Measurements from ENCODE around the gene ADAMTS13. TPM values are rescaled to one million over a fixed set of nuclear protein-coding genes. Genes with fewer than 3 reads are reported as not detected.
A peak's percentile ranks its signal among the peaks of the same experiment; 100 is the strongest.

Gene ADAMTS13
- total RNA-seq, 1 experiment from 2014 or later, result 12.0 TPM

DNA sequence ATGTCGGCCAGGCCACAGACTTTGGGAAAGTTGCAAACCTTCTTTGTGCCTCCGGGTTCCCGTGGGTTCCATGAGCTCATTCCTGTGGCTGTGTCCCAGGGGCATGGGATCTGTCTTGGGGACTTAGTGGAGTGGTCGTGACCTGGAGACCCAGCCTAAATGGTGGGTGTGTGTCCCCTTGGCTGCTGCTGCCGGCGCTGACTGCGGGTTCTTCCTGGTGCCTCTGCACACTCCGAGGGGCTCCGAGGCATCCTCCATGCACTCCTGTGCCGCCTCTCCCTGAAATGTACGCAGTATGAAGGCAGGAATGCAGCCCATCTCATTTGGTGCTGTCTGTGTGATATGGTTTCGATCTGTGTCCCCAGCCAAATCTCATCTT lies 77.7 kb downstream of the ADAMTS13 start (continued):
- TF ChIP-seq, protein P1, sequence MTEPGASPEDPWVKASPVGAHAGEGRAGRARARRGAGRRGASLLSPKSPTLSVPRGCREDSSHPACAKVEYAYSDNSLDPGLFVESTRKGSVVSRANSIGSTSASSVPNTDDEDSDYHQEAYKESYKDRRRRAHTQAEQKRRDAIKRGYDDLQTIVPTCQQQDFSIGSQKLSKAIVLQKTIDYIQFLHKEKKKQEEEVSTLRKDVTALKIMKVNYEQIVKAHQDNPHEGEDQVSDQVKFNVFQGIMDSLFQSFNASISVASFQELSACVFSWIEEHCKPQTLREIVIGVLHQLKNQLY (CRISPR knock-in tag; IDR thresholded peaks at IDR 0.05), result no peak

DNA sequence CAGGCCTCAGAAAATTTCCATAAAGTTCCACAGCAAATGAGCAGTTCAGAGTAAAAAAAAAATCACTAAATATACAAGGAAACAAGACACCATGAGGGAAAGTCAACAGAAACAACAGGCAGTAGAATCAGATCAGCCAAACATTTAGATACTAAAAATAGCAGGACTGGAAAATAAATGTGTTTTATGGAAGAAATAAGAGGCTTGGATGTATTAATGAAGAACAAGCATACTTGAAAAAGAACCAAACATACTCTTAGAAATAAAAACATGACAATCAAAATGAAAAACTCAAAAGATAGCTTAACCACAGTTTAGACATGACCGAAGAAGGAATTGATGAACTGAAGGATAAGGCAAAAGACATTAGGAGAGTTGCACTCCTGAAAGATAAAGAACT lies 79.9 kb downstream of the ADAMTS13 start:
- no peak overlapping the region for H3K27ac Mint-ChIP-seq
- H3K27me3 Mint-ChIP-seq (ENCODE audit: low read depth), result peaks cover 7% of the 10 kb centered on the region
- no peak overlapping the region for H3K4me3 Mint-ChIP-seq
- no peaks in the 10 kb centered on the region for H3K4me1 Mint-ChIP-seq
- DNase-seq (ENCODE audit: low spot score) (no peak), ATAC-seq (no peak)
- TF ChIP-seq, protein P2, sequence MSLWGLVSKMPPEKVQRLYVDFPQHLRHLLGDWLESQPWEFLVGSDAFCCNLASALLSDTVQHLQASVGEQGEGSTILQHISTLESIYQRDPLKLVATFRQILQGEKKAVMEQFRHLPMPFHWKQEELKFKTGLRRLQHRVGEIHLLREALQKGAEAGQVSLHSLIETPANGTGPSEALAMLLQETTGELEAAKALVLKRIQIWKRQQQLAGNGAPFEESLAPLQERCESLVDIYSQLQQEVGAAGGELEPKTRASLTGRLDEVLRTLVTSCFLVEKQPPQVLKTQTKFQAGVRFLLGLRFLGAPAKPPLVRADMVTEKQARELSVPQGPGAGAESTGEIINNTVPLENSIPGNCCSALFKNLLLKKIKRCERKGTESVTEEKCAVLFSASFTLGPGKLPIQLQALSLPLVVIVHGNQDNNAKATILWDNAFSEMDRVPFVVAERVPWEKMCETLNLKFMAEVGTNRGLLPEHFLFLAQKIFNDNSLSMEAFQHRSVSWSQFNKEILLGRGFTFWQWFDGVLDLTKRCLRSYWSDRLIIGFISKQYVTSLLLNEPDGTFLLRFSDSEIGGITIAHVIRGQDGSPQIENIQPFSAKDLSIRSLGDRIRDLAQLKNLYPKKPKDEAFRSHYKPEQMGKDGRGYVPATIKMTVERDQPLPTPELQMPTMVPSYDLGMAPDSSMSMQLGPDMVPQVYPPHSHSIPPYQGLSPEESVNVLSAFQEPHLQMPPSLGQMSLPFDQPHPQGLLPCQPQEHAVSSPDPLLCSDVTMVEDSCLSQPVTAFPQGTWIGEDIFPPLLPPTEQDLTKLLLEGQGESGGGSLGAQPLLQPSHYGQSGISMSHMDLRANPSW (CRISPR knock-in tag; conservative IDR thresholded peaks at IDR 0.05; ENCODE audit: low read depth), result no peak
- no peak for TF ChIP-seq ZNF317 (CRISPR knock-in tag; IDR thresholded peaks at IDR 0.05; ENCODE audit: borderline replicate concordance, low read depth)
- TF ChIP-seq, protein P3, sequence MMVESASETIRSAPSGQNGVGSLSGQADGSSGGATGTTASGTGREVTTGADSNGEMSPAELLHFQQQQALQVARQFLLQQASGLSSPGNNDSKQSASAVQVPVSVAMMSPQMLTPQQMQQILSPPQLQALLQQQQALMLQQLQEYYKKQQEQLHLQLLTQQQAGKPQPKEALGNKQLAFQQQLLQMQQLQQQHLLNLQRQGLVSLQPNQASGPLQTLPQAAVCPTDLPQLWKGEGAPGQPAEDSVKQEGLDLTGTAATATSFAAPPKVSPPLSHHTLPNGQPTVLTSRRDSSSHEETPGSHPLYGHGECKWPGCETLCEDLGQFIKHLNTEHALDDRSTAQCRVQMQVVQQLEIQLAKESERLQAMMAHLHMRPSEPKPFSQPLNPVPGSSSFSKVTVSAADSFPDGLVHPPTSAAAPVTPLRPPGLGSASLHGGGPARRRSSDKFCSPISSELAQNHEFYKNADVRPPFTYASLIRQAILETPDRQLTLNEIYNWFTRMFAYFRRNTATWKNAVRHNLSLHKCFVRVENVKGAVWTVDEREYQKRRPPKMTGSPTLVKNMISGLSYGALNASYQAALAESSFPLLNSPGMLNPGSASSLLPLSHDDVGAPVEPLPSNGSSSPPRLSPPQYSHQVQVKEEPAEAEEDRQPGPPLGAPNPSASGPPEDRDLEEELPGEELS (CRISPR knock-in tag; IDR thresholded peaks at IDR 0.05), result no peak
- CTCF ChIA-PET, result no interaction called here
- POLR2A ChIA-PET, result no interaction called here
- peaks cover 37% of the 10 kb centered on the region for H3K9me3 Mint-ChIP-seq
- peaks cover 9% of the 10 kb centered on the region; the same call in 1 of the 2 replicates for H3K36me3 Mint-ChIP-seq

DNA sequence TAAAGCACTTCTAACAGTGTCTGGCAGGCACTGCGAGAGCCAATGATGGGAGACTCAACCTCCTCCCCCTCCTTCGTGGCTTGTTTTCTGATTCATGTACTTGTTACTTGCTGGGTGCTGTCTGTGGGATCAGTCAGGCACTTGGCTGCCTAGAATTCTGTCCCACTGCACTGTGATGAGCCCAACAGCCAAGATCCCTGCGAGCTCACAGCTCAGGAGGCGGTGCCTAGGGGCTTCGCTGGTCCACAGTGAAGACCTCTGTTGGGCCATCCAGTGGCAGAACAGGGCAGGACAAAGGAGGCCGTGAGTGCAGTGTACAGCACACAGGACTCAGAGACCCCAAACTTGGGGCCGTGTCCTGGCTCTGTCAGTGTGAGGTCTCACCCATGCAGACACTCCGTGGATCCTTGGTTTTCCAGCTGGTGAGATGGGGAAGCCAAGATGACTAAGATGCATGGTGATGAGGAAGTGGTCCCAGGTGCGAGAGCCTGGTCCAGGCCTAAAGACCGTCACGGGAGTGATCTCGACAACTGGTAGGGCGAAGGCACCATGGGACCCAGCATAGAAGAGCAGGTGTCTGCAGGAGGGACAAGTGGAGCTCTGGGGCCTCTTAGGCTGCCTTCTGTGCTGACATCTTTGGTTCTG lies 83.1 kb downstream of the ADAMTS13 start:
- TF ChIP-seq ZNF121 (CRISPR knock-in tag; IDR thresholded peaks at IDR 0.05), result 0 out of 2 replicates have a peak, but pooled peaks have one; percentile 35
- TF ChIP-seq FOXP1 (CRISPR knock-in tag; IDR thresholded peaks at IDR 0.05; ENCODE audit: borderline replicate concordance), result 0 out of 2 replicates have a peak, but pooled peaks have one; percentile 46
- TF ChIP-seq, protein P4, sequence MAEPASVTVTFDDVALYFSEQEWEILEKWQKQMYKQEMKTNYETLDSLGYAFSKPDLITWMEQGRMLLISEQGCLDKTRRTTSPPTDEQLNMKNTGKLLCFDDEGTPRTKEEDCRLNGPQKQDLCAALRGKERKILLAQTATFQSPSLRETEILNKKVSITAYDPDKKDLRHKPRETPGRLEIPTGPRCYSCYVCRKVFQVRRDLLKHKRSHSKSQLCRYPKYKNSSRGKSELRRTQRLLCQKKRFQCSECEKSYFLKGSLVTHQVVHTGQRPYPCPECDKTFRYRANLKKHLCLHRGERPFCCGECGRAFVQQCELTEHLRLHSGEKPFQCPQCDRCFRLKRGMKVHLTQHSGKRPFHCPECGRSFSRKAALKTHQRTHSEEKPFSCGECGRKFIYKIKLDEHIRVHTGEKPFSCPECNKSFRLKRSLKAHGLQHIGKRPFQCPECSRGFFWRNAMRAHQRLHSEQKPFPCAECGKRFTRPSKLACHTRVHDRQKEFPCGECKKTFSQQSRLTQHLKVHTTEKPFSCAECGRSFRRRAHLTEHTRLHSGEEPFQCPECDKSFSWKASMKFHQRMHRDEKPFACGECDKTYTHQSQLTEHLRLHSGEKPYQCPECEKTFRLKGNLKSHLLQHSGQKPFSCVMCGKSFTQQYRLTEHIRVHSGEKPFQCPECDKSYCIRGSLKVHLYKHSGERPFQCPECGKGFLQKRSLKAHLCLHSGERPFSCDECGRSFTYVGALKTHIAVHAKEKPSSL (CRISPR knock-in tag; conservative IDR thresholded peaks at IDR 0.05), result no peak
- H3K4me3 Mint-ChIP-seq, result no peak overlapping the region
- ATAC-seq, result no peak
- peaks cover 10% of the 10 kb centered on the region for H3K4me1 Mint-ChIP-seq
- H3K27ac Mint-ChIP-seq, result no peak overlapping the region
- peaks cover 30% of the 10 kb centered on the region for H3K9me3 Mint-ChIP-seq
- H3K36me3 Mint-ChIP-seq, result peaks cover 9% of the 10 kb centered on the region; the same call in 1 of the 2 replicates
- POLR2A ChIA-PET, result no interaction called here
- CTCF ChIA-PET, result interaction anchor here (1.1 to 1.2 kb wide), 2 partner anchors 21 to 22 kb away, joined by 3 to 4 read pairs; no protein-coding TSS in a partner anchor
- peaks cover 7% of the 10 kb centered on the region for H3K27me3 Mint-ChIP-seq (ENCODE audit: low read depth)
- DNase-seq (ENCODE audit: low spot score), result no peak

DNA sequence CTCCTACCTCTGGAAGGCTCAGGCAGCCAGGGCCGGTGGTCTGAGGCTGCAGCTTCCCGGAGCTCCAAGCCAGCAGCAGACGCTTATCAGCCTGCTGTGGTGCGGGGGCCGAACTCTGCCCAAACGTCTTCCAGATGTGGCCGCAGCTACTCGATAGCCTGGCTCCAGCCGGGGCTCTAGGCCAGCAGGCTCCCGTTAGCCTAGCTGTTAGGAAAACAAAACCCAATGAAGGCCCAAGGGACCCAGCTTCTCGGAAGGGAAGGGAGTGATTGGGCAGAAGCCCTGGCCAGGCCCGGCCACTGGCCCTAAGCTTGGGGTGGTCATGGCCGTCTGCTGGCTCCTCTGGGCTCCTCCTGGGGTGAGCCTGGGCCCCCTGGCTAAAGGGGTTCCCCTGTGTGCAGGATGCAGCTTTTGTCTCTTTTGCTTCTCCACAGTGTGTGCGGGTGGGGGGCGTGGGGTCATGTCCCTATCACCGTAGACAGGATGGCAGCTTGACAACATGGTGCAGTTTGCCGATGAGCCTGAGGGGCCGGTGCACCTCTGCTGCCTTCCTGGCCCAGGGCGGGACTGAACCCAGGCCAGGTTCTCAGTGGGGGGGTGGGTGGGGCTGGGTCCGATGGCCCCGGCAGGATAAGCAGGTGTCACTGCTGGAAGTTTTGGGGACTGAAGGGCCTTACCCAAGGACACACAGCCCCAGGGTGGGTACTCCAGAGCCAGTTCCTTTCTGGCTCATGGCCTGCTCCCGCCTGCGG lies 83.9 kb downstream of the ADAMTS13 start:
- DNase-seq (ENCODE audit: low spot score) (no peak), ATAC-seq (no peak)
- ChIA-PET CTCF (no interaction called here), POLR2A (no interaction called here)
- Mint-ChIP-seq H3K36me3 (peaks cover 9% of the 10 kb centered on the region; the same call in 1 of the 2 replicates), H3K27ac (no peak overlapping the region), H3K4me3 (no peak overlapping the region), H3K4me1 (peaks cover 10% of the 10 kb centered on the region), H3K9me3 (peaks cover 25% of the 10 kb centered on the region), H3K27me3 (ENCODE audit: low read depth) (peaks cover 6% of the 10 kb centered on the region)
- 0 out of 2 replicates have a peak, but pooled peaks have one; percentile 12 for TF ChIP-seq GABPB1 (CRISPR knock-in tag; IDR thresholded peaks at IDR 0.05)
- TF ChIP-seq, protein P5, sequence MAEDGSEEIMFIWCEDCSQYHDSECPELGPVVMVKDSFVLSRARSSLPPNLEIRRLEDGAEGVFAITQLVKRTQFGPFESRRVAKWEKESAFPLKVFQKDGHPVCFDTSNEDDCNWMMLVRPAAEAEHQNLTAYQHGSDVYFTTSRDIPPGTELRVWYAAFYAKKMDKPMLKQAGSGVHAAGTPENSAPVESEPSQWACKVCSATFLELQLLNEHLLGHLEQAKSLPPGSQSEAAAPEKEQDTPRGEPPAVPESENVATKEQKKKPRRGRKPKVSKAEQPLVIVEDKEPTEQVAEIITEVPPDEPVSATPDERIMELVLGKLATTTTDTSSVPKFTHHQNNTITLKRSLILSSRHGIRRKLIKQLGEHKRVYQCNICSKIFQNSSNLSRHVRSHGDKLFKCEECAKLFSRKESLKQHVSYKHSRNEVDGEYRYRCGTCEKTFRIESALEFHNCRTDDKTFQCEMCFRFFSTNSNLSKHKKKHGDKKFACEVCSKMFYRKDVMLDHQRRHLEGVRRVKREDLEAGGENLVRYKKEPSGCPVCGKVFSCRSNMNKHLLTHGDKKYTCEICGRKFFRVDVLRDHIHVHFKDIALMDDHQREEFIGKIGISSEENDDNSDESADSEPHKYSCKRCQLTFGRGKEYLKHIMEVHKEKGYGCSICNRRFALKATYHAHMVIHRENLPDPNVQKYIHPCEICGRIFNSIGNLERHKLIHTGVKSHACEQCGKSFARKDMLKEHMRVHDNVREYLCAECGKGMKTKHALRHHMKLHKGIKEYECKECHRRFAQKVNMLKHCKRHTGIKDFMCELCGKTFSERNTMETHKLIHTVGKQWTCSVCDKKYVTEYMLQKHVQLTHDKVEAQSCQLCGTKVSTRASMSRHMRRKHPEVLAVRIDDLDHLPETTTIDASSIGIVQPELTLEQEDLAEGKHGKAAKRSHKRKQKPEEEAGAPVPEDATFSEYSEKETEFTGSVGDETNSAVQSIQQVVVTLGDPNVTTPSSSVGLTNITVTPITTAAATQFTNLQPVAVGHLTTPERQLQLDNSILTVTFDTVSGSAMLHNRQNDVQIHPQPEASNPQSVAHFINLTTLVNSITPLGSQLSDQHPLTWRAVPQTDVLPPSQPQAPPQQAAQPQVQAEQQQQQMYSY (CRISPR knock-in tag; IDR thresholded peaks at IDR 0.05), result no peak
